ENCODE measurements around the gene NRTN. TPM values are rescaled to one million over a fixed set of nuclear protein-coding genes. Genes with fewer than 3 reads are reported as not detected.

The NRTN gene
- total RNA-seq, 2 experiments from 2014 or later = 0.49 to 3.2 TPM

DNA sequence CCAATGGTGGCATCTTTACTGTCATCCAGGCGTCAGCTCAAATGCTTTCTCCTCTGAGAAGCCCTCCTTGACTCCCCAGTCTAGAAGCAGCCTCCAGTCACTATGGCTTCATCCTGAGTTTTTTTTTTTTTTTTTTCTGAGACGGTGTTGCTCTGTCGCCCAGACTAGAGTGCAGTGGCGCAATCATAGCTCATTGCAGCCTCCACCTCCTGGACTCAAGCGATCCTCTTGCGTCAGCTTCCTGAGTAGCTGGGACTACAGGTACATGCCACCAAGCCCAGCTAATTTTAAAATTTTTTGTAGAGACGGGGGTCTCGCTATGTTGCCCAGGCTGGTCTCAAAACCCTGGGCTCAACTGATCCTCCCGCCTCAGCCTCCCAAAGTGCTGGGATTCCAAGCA is 4.2 kb downstream of the NRTN start:
- Histone ChIP-seq H3K4me1 (ENCODE audit: insufficient read depth, low read length, poor library complexity, severe bottlenecking) (peaks cover 12% of the 10 kb centered on the region), H3K79me2 (ENCODE audit: insufficient read depth, low read depth, low read length) (no peaks in the 10 kb centered on the region), H3K4me2 (ENCODE audit: low read length) (no peak overlapping the region), H3K9me3 (ENCODE audit: low read length) (no peaks in the 10 kb centered on the region), H3K4me3 (ENCODE audit: low read depth, low read length, poor library complexity, severe bottlenecking) (no peak overlapping the region), H4K20me1 (ENCODE audit: insufficient read depth, low read length) (no peaks in the 10 kb centered on the region), H3K27ac (ENCODE audit: low read depth, low read length, poor library complexity, severe bottlenecking) (no peak overlapping the region), H2AFZ (ENCODE audit: low read length) (no peak overlapping the region), H3K36me3 (ENCODE audit: insufficient read depth, low read length) (no peaks in the 10 kb centered on the region), H3K9me2 (ENCODE audit: insufficient read depth, low read length) (no peaks in the 10 kb centered on the region)
- BruUV-seq (replicated peaks) = no TSS peak
- POLR2A ChIA-PET = interaction anchor here (0.8 kb wide), 1 partner anchor 92 kb away, joined by 3 read pairs; no protein-coding TSS in a partner anchor
- intact Hi-C loops (cut with micrococcal nuclease; ENCODE audit: unreplicated experiment) = no loop called here
- no peak for TF ChIP-seq EZH2phosphoT487 (IDR thresholded peaks at IDR 0.05; ENCODE audit: borderline replicate concordance, low read depth, low read length)
- CTCF ChIA-PET (ENCODE audit: unreplicated experiment) = no interaction called here
- DNase-seq (ENCODE audit: low spot score) = no peak

DNA sequence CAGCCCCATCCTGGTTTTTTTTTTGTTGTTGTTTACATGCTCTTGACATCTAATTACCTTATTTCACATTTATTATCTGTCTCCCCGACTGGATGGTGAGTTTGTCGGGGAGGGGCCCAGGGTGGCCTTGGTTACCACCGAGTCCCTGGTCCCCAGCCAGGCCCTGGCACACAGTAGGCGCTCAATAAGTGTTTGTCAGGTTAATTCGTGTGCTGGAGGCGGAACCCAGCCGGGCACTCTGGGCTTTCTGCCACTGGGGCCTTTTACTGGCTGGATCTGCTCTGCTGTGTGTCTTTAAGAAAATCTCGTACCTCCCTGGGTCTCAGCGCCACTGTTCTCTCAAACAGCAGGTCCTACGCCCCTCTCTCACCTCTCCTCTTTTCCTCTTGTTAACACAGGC is 4.6 kb downstream of the NRTN start:
- Histone ChIP-seq H3K36me3 (ENCODE audit: insufficient read depth, low read length) (no peaks in the 10 kb centered on the region), H3K4me1 (ENCODE audit: insufficient read depth, low read length, poor library complexity, severe bottlenecking) (peaks cover 8% of the 10 kb centered on the region), H4K20me1 (ENCODE audit: insufficient read depth, low read length) (no peaks in the 10 kb centered on the region), H3K9me2 (ENCODE audit: insufficient read depth, low read length) (no peaks in the 10 kb centered on the region), H3K4me3 (ENCODE audit: low read depth, low read length, poor library complexity, severe bottlenecking) (no peak overlapping the region), H3K9me3 (ENCODE audit: low read length) (no peaks in the 10 kb centered on the region), H3K79me2 (ENCODE audit: insufficient read depth, low read depth, low read length) (no peaks in the 10 kb centered on the region), H2AFZ (ENCODE audit: low read length) (no peak overlapping the region), H3K4me2 (ENCODE audit: low read length) (no peak overlapping the region), H3K27ac (ENCODE audit: low read depth, low read length, poor library complexity, severe bottlenecking) (no peak overlapping the region)
- ChIA-PET POLR2A (interaction anchor here (0.7 to 0.8 kb wide), 2 partner anchors 93 to 226 kb away, joined by 3 read pairs; no protein-coding TSS in a partner anchor), CTCF (ENCODE audit: unreplicated experiment) (no interaction called here)
- DNase-seq (ENCODE audit: low spot score) = no peak
- intact Hi-C loops (cut with micrococcal nuclease; ENCODE audit: unreplicated experiment) = no loop called here
- BruUV-seq (replicated peaks) = no TSS peak
- no peak for TF ChIP-seq CTCF (conservative IDR thresholded peaks at IDR 0.05; ENCODE audit: low read length)
- TF ChIP-seq EZH2phosphoT487 (IDR thresholded peaks at IDR 0.05; ENCODE audit: borderline replicate concordance, low read depth, low read length) = no peak

- Histone ChIP-seq H2AFZ (ENCODE audit: low read length) (no peak overlapping the region), H3K36me3 (ENCODE audit: insufficient read depth, low read length) (no peaks in the 10 kb centered on the region), H4K20me1 (ENCODE audit: insufficient read depth, low read length) (no peaks in the 10 kb centered on the region), H3K4me3 (ENCODE audit: low read depth, low read length, poor library complexity, severe bottlenecking) (no peak overlapping the region), H3K27ac (ENCODE audit: low read depth, low read length, poor library complexity, severe bottlenecking) (no peak overlapping the region), H3K9me3 (ENCODE audit: low read length) (no peaks in the 10 kb centered on the region), H3K4me2 (ENCODE audit: low read length) (no peak overlapping the region), H3K4me1 (ENCODE audit: insufficient read depth, low read length, poor library complexity, severe bottlenecking) (no peaks in the 10 kb centered on the region), H3K9me2 (ENCODE audit: insufficient read depth, low read length) (no peaks in the 10 kb centered on the region), H3K79me2 (ENCODE audit: insufficient read depth, low read depth, low read length) (no peaks in the 10 kb centered on the region)
- BruUV-seq (replicated peaks) = no TSS peak
- intact Hi-C loops (cut with micrococcal nuclease; ENCODE audit: unreplicated experiment) = no loop called here
- TF ChIP-seq CTCF (conservative IDR thresholded peaks at IDR 0.05; ENCODE audit: low read length) = no peak
- no peak for TF ChIP-seq EZH2phosphoT487 (IDR thresholded peaks at IDR 0.05; ENCODE audit: borderline replicate concordance, low read depth, low read length)
- POLR2A ChIA-PET = no interaction called here
- CTCF ChIA-PET (ENCODE audit: unreplicated experiment) = no interaction called here
- no peak for DNase-seq (ENCODE audit: low spot score)
These were observed 6.2 kb downstream of the NRTN start for GRCh38 chr19:5811117-5811516.
